ENCODE measurements around the gene MYO1B.

DNA sequence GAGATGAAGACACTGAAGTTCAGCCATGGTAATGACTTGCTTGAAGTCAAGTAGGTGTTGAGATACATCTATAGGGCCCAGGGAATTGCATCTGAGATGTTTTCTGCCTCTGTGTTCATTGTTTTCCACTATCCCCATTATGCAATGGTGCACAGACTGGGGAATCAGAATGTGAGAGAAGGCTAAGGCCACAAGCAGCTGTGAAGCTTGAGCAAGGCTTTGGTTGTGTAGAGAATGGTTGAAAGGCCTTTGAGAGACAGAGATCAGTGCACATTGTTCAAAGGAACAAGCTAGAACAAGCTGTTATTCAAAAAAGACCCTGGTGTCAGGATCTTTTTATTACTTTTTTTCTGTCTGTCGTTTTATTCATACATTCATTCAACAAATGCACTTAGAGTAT lies 82.3 kb downstream of the MYO1B start:
- TF ChIP-seq POLR2AphosphoS5 (IDR thresholded peaks at IDR 0.05; ENCODE audit: borderline replicate concordance, low read depth, low read length) (no peak), FOXP2 (optimal IDR thresholded peaks at IDR 0.05; ENCODE audit: control extremely low read depth, extremely low read length, insufficient read depth) (no peak)
